Measurements from ENCODE around the gene ATN1.

ATN1 gene

DNA sequence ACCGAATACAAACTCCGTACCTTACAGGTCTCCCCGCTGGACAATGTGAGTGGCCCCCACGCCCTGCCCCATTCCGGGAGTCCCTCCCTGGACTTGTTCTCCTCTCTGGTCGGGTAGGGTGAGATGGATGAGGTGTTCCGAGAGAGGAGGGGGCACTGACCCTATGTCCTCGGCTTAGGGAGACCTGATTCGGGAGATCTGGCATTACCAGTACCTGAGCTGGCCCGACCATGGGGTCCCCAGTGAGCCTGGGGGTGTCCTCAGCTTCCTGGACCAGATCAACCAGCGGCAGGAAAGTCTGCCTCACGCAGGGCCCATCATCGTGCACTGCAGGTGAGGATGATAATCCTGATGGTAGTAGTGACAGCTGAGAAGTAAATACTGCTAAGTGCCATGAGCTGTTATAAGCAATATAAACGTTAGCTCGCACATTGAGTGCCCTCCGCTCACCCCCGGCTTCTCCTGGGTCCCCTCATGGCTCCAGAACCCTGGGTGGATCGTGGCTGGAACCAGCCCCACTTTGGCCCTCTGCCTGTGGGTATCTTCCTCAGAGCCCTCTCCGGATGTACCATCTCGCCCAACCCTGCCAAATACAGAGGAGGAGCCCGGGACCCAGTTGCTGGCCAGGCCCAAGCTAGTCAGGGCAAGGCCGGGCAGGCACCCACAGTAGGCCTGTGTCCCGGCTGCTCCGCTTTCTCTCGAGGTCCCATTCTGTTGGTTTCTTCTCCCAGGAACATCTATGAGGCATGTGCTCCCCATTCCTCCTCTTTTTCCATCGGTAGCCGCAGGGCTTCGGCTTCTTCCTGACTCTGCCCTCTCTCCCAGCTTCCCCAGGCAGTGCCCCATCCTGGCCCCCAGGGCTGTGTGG is 30.2 kb downstream of the ATN1 start:
- DNase-seq (ENCODE audit: low spot score) = no peak

DNA sequence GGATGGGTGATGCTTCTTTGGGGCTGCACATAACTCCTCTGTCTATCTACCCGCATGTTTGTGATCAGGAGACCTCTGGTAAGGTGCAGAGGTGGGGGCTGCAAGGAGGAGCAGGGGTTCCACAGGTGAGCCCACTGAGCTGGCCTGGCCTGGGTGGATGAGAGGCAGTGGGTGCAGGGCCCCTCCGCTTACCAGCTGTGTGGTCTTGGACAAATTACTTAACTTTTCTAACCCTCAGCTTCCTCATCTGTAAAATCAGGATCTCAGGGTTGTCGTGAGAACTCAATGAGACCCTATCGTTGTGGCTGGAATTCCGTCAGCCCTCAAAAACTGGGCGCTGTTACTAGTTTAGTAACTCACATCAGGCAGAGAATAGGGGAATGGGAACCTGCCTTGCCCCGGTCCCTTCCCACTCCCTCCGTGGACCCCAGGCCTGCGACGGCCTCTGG is 30.9 kb downstream of the ATN1 start:
- no peak for DNase-seq (ENCODE audit: low spot score)

DNA sequence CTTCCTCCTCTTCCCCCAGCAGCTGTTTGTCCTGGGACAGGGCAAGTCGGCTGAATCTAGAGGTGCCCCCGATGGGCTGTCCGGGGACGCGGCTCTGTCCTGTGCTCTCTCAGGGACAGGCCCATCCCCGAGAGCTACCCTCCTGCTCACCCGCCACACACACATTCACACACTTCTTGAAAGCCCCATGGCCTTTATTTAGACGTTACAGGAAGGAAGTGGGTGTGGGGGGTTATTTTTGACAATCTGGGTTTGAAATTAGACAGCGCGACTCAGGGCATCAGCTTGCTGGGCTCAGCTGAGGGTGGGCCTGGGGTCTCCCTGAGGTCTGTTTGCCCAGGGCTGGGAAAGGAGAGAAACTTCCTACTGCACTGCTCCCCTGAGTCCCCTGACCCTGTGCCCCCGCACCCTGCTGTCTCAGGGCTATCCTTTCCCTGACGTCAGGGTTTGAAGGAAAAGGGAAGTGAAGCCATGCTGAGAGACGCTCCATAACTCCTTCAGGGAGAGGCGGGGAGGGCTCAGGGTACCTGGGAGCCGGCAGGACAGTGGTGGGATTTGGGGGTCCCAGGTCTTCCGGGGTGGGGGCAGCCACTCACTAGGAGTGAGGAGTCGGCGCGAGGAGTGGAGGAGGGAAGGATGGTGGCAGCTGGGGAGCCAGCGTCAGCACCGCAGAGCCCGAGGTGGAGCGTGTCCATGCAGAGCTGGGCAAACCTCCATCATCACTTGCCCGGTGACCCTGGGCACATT is 31.5 kb downstream of the ATN1 start:
- no peak for DNase-seq (ENCODE audit: low spot score)

DNA sequence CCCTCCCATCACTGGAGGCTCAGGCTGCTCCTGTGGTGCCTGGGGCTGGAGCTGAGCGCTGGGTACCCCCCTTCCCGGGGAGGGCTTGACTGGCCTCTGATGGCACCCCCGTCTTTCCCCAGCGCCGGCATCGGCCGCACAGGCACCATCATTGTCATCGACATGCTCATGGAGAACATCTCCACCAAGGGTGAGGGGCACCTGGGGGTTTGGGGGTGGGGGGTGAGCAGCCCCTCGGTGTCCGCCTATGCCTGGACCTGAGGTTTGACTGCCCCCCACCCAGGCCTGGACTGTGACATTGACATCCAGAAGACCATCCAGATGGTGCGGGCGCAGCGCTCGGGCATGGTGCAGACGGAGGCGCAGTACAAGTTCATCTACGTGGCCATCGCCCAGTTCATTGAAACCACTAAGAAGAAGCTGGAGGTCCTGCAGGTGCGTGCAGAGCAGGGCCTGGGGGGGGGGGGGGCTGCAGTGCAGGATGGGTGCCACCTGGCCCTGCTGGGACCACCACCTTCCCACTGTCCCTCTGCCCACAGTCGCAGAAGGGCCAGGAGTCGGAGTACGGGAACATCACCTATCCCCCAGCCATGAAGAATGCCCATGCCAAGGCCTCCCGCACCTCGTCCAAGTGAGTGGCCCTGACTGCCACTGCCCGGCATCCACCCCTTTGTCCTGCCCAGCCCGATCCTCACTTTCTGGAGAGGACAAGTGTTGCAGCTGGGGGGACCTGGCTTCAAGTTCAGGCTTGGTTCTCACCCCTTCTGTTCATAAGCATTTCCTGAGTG is 32.2 kb downstream of the ATN1 start:
- no peak for DNase-seq (ENCODE audit: low spot score)

DNA sequence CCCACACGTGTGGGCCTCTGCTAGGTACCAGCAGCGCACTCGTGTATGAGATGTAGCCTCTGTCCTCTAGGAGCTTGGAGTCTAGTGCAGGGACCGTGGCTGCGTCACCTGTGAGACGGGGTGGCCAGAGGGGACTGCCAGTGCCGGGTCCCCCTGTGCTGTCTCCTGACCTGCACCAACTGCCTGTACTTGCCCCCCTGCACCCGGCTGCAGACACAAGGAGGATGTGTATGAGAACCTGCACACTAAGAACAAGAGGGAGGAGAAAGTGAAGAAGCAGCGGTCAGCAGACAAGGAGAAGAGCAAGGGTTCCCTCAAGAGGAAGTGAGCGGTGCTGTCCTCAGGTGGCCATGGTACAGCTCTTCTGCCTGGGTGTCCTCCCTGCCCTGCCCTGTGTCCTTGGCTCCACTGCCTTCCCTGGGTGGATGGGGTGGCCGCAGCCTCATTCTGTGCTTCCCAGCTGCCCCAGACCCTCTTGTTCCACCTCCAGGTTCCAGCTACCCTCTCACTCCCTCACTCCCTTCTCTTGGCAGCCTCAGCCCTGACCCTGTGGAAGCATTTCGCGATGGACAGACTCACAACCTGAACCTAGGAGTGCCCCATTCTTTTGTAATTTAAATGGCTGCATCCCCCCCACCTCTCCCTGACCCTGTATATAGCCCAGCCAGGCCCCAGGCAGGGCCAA is 33.0 kb downstream of the ATN1 start:
- DNase-seq (ENCODE audit: low spot score) = no peak

DNA sequence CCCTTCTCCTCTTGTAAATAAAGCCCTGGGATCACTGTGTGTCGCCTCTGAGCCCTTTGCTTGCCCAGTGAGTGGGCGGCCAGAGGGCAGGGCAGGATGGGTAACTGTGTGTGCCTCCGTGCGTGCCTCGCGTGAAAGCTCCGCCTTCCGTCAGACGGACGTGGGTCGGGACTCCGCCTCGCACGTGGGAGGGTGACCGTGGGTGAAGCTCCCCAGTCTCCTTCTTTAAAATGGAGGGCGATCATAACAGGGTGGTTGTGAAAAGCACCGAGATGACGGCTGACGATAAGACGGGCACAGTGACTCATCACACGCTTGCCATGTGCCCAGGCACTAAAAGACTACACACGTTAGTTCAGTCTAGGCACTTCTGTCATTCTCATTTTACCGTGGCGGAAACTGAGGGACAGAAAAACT is 33.5 kb downstream of the ATN1 start:
- peak; percentile 70 for DNase-seq (ENCODE audit: low spot score)

DNA sequence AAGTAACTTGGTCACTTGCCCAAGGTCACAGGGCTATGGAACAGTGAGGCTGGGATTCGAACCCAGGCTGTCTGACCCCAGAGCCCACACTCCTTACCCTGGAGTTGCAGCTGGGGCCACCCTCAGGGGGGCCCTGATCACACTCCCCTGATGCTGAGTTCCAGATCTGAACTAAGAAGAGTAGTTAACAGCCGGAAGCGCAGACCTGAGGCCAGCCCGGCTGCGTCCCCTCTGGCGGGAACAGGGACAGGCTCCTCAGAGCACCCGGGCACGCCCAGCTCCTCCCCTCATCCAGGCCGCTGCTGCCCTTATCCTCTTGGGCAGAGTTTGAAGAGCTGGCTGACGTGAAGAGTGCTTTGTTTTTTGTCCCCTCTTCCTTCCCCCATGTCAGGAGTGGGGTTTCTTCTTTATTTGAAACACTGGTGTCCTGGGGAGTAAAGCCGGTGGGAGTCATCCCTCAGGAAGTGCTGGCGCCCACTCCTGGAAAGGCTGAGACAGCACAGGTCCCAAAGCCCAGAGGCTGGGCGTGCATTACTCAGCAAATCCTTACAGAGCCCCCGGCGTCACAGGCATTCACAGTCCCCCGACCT is 34.0 kb downstream of the ATN1 start:
- DNase-seq (ENCODE audit: low spot score) = no peak

DNA sequence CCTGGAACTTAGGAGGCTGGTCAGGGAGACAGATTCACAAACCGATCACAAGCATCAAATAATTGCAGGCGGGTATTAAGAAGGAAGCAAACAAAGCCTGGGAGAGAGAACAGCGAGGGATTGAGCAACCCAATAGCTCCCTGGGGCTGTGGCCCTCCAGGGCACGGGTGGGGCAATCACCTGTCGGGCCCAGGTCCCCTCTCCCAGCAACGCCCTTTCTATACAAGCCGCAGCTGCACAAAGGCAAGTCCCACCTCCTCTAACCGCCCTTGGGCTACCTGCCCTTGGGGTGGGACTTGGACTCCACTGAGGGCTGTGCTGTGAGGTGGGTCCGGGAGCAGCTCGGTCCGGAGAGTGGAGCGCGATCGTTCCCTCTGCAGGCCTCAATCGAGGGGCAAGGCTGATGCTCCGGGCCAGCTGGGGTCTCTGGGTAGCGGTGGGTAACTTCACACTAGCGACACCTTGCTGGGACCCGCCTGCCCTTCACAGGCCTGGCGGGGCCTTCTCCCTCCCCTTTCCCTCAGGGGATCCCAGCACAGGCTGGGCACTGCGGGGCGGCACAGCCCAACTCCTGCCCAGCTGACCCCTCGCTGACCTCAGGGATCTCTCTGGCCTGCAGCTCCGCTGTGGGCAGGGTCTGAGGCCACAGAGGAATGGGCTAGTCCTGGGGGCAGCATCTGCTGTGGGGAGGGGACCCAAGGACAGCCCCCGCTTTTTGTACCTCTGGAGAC is 34.7 kb downstream of the ATN1 start:
- DNase-seq (ENCODE audit: low spot score) = no peak

DNA sequence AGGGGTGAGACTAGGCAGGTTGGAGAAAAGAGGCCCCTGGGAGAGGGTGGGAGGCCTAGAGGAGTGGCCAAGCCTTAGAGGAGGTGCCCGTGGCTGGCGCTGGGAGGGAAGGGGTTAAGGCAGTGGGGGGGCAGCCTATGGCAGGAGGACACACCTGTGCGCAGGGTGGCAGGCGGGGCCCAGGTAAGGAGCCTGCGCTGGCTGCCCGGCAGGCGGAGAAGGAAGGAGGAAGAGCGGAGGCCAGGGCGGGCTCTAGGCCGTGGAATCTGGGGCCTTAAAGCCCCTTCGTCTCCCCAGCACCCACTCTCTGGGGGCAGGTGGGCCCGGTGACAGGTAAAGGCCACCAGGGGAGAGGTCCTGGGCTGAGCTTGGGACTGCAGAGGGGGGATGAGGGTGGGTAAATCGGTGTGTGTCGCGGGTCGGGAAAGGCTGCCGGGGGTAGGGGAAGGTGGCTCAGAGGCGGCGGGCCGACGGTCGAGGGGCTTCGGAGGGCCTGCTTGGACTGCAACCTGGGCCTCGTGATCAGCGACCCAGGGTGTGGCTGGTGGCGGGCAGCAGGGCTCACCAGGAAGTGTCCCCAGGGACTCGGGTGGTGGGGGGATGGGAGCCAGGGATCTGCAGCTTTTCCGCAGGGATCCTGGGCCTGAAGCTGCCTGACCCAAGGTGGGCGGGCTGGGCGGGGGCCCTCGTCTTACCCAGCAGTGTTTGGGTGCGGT is 35.4 kb downstream of the ATN1 start:
- DNase-seq (ENCODE audit: low spot score) = no peak

DNA sequence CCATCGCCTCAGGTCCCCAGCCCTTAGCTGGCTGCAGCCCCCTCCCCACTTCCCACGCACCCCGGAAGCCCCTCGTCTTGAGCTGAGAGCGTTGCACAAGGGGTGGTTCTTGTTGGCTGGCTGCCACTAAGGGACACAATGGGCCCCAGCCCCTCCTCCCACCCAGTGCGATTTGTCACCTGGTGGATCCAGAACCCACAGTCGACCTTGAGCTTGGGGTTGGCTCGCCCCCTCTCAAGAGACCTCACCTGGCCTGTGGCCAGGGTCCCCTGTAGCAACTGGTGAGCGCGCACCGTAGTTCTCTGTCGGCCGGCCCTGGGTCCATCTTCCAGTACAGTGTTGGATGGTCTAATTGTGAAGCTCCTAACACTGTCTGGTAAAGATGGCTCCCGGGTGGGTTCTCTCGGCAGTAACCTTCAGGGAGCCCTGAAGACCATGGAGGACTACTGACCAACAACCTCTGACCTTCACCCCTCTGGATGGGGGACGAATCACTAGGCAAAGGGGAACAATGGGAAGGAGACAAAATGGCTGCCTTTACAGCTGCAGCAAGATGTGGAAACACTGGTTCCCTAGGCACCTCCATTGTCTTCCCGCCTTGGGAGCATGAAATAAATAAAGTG is 36.1 kb downstream of the ATN1 start:
- DNase-seq (ENCODE audit: low spot score) = no peak

DNA sequence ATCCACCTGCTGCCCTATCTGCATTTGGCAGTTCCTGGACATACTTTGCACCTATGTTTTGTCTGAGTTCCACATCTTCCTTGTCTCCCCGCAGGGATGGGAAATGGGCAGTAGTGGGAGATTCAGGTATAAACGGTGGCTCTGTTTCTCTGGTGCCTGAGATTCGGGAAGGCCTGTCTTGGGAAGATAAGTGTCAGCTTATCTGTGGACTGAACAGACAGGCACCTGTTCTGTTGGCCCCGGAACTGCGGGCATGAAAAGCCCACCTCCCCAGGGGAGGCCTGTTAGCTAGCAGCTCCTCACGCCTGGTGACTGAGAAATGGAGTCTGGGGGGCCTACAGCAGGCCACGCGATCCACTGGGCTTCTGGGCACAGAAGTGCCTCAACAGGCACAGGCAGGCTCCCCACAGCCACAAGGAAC is 36.9 kb downstream of the ATN1 start:
- DNase-seq (ENCODE audit: low spot score) = no peak

DNA sequence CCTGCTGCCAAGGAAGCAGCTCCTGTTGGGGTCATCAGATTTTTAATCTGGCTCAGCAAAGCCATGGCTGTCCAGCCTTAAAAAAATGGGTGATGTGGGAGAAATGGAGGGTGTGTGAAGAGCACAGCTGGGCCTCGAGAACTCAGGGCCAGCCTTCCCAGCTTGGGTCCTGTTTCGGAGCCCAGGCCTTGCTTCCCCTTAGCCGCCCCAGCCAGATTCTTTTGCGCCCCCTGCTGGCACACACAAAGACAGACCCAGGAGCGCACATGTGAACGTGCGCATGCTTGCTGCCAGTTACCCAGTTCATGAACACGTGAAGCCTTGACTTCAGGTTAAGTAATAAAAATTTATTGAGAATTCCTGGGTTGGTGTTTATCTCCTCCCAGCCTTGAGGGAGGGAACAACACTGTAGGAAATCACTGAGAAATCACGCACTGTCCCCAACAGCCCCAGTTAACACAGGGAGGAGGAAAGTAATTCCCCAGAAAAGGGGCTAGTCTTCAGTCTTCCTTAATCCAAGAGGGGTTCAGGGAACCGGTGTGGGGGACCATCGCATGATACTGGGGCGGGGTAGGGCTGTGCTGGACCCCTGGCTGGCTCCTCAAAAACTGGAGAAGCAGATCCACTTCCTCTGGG is 37.4 kb downstream of the ATN1 start:
- DNase-seq (ENCODE audit: low spot score) = peak; percentile 79

DNA sequence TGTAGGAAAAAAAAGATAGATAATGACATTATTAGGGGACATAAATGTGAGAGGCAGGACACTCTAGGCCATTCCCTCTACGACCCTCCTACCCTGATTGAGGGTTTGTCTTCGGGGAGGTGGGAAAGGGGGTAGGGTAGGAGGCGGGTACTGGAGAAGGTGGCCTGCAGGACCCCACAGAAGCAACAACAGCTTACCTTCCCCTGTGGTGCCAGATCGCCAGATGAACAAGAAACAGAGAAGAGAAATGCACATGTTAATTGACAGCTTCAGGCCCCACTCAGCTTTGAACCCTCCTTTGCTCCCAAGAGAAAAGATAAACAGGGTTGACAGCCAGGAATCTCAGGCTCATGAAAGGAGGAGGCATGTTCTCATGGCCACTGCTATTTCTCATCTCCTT is 38.0 kb downstream of the ATN1 start:
- no peak for DNase-seq (ENCODE audit: low spot score)

DNA sequence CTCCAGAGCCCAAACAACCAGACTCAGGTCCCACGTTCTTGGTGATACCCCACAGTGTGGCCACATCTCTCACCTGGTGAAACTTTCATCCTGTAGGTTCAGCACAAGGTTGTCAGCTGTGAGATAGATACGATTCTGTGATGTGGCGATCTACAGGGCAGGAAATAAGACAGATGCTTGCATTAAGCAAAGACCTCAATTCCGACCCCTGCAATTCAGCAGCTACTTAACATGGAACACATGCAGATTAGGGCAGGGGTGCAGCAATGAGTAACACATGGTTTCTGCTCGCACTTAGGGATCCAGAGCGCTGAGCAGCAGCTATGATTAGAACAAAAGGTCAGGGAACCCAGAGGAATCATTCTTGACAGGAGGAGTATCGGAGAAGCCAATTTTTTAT is 38.6 kb downstream of the ATN1 start:
- no peak for DNase-seq (ENCODE audit: low spot score)

DNA sequence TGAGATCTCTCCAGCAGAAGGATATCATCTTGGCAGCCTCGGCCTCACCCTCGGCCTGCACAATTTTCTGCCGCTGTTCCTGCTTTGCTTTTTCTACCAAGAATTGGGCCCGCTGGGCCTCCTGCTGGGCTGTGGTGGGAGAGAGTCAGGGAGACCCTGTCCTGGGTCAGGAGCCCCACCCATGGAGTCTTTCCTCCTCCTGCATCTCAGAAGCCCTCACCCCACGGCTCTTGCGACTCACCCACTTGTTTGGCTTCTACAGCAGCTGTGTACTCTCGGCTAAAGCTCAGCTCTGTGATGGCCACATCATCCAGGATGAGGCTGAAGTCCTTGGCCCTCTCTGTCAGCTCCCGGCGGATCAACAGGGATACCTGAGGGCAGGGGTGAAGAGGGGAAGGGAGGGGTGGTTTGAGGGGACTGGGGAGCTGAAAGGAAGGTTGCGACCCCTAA is 39.9 kb downstream of the ATN1 start:
- no peak for DNase-seq (ENCODE audit: low spot score)

DNA sequence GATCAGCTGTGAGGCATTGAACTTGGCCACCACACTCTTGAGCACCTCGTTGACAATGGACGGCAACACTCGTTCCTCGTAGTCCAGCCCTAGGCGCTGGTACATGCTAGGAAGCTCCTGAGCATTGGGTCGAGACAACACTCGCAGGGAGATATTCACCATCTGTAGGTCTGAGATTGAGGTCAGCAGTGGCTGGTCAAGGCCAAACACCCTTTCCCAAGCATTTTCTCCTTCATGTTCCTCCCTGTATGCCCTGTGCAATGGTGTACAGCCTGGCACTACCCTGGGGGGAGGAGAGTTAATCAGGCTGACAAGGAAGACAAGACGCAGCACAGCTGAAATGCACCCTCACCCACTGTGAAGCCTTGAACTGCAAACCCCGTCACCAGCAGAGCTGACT is 40.7 kb downstream of the ATN1 start:
- DNase-seq (ENCODE audit: low spot score) = no peak

DNA sequence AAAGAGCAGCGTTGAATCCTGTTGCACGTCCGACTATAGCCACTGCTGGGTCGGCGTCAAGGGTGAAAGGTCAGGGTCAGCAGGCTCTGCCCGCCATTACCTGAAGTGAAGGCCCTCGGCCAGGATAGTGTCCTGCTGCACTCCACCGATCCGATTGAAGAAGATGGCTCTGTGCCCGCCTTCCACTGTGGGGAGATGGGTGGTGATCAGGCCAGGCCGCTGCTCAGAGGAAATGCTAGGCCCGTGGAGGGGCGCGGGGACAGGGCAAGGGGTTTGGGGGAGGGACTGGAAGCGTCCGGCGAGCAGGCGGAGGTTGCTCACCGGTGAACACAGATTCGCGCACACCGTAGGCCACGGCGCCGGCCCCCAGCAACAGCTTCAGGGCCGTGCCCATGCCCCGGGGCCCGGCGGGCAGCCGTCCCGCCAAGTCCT is 42.4 kb downstream of the ATN1 start:
- no peak for DNase-seq (ENCODE audit: low spot score)

DNA sequence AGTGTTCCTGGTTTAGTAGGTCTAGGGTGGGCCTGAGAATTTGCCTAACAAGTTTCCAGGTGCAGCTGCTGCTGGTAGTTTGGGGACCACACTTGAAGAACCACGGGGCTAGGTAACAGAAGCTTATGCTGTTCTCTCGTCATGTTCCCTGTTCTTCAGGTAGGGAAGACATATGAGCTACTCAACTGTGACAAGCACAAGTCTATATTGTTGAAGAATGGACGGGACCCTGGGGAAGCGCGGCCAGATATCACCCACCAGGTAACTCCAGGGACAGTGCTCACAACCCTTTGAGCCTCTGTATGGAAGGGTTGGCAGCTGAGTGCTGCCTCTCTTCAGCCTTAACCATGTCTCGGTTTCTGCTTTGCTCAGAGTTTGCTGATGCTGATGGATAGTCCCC is 46.4 kb downstream of the ATN1 start:
- no peak for DNase-seq (ENCODE audit: low spot score)
